GM03348 (cell line): ENCODE results near the gene ARHGEF9.
"Not testable (repeated sequence)": the region's sequence is repeated elsewhere in the genome, so short reads cannot be mapped to it uniquely, and the experiment has no call there.

Source experiments
- DNase-seq: peaks from one replicate; pipeline ENCODE4 v3.0.0; 2012; ENCODE audit warnings: low spot score

Gene ARHGEF9

DNA sequence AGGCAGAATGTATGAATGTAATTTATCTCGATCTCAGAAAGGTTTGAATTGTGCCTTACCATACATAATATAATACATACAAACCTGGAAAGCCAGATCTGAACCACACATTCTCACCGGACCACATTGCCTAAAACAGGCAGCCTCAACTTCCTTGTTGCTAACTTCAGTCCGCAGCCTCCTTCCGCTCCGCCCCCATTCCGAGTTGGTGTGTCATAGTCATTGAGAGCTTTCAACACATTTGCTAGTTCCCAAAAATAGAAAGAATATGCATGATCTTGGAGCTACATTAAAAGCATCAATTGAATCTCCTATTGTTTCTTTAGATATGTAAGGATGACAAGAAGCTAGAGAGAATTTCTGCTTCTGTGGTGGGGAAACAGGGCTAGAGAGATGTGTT lies 127.2 kb downstream of the ARHGEF9 start:
- peak; percentile 44 for DNase-seq

DNA sequence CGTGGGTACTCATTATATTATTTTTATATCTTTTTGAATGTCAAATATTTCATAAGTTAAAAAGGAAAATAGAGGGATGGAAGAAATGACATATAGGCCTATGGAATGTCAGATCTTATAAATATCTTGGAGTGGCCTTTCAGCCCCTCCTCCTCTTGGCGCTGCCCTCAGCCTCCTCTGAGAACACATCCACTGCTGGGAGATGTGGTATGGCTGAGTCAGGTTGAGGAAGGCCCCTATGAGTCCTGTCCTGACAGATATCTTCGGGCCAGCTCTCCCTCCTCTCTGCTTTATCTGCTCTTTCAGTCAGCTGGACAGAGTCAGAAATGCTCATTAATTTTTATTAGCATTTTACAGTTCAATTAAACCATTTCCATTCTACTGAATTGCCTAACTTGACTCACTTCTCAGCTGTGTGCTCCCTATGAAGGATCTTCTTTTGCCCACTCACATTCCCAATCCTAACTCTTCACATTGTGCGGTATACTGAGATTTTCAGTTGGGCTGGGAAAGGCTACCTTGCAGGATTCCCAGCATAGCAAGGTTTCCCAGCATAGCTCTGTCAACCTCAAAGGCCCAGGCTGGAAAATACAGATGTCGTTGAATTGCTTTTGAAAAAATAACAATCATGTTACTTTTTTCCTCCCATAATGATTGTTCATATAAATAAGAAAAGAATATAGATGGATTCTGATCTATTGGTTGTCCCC lies 128.0 kb downstream of the ARHGEF9 start:
- peak; percentile 24 for DNase-seq

DNA sequence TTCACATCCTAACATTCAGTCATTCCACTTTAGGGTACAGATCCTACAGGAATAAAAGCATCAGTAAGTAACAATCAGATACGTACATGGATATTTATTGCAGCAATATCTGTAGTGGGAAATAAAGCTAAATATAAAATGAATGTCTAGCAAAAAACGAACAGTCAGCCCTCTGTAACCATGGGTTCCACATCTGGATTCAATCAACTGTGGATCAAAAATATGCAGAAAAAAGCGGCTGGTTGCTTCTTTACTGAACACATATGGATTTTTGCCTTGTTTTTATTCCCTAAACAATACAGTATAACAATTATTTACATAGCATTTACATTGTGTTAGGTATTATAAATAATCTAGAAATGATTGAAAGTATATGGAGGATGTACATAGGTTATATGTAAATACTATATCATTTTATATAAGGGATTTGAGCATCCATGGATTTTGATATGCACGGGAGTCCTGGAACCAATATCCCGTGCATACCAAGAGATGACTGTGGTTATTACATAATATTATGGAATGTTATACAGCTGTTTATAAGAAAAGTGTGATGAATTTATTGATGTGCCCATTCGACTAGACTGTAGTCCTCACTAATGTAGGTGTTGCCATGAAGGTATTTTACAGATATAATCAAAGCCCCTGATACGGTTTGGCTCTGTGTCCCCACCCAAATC lies 132.8 kb downstream of the ARHGEF9 start:
- DNase-seq = no peak

DNA sequence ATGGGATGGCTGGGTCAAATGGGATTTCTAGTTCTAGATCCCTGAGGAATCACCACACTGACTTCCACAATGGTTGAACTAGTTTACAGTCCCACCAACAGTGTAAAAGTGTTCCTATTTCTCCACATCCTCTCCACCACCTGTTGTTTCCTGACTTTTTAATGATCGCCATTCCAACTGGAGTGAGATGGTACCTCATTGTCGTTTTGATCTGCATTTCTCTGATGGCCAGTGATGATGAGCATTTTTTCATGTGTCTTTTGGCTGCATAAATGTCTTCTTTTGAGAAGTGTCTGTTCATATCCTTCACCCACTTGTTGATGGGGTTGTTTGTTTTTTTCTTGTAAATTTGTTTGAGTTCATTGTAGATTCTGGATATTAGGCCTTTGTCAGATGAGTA lies 139.3 kb downstream of the ARHGEF9 start:
- DNase-seq = not testable (repeated sequence)

DNA sequence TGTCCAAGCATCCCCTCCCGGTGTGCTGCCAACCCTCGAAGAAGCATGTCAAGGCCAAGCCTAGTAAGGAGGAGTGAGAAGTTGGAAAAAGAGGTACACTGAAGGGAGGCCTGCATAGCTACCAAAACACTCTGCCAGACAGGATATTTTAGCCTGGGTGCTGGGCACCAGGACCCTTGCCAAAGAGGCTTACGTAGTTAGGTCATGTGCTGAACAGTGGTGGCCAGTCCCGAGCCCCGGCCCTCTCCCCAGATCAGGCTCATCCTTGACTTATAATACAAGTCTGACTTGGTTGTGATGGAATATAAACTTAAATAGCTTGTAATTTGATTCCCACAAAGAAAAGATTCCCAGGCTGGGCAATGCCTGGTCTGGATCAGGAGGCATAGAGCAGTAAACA lies 149.3 kb downstream of the ARHGEF9 start:
- no peak for DNase-seq

DNA sequence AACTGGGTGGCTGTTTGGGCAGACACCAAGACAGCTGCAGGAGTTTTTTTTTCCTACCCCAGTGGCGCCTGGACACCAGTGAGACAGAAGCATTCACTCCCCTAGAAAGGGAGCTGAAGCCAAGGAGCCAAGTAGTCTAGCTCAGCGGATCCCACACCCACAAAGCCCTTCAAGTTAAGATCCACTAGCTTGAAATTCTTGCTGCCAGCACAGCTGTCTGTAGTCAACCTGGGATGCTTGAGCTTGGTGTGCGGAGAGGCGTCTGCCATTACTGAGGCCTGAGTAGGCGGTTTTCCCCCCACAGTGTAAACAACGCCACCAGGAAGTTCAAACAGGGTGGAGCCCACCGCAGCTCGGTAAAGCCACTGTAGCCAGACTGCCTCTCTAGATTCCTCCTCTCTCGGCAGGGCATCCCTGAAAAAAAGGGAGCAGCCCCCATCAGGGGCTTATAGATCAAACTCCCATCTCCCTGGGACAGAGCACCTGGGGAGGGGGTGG lies 171.4 kb downstream of the ARHGEF9 start:
- DNase-seq = no peak

DNA sequence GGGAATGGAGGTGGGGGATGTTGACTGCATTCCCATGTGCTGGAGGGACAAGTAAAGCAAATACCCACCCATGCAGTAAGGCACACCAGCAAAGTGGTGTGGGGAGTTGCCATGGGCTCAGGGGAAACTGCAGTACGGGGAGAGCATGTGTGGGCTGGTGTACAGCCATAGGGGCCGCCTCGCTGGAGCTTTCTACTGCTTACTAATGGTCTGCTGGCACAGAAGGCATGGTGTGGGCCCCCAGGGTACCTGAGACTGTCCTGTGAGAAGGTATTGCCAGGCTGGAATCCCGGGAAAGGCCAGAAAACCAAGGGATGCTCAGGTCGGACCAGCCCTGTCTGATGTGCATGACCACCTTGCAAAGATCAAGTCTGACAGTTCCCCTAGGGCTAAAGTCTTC lies 199.1 kb downstream of the ARHGEF9 start:
- DNase-seq = no peak
